Activated naive CD8-positive, alpha-beta T cell treated with anti-CD3 and anti-CD28 coated beads, Interleukin-2, amount 50 U/mL, for 24 hours (primary cell): ENCODE data around the gene HAO2.
A peak's percentile ranks its signal among the peaks of the same experiment; 100 is the strongest.
"Not testable (repeated sequence)": the region's sequence is repeated elsewhere in the genome, so short reads cannot be mapped to it uniquely, and the experiment has no call there.

Experiments used
- ATAC-seq: fragments of 150-1000 bp; cut with Tn5 transposase; one replicate; pipeline ENCODE4 v1.10.0; 2021
- DNase-seq: peaks from one replicate; pipeline ENCODE4 v3.0.0; 2021
- H3K27ac Mint-ChIP-seq: one replicate; pipeline ENCODE4 v1.8.0; 2021; ENCODE audit warnings: mild to moderate bottlenecking, mixed read lengths
- H3K27me3 Mint-ChIP-seq: one replicate; pipeline ENCODE4 v1.8.0; 2021; ENCODE audit warnings: mixed read lengths
- H3K36me3 Mint-ChIP-seq: one replicate; pipeline ENCODE4 v1.8.0; 2021; ENCODE audit warnings: low read depth, mixed read lengths
- H3K4me1 Mint-ChIP-seq: one replicate; pipeline ENCODE4 v1.8.0; 2021; ENCODE audit warnings: mixed read lengths
- H3K4me3 Mint-ChIP-seq: one replicate; pipeline ENCODE4 v1.8.0; 2021; ENCODE audit warnings: mild to moderate bottlenecking, moderate library complexity, mixed read lengths
- H3K9me3 Mint-ChIP-seq: one replicate; pipeline ENCODE4 v1.8.0; 2021; ENCODE audit warnings: mixed read lengths

The HAO2 gene

GRCh38 chr1:119333163-119333896 is 35.3 kb upstream of the HAO2 start:
- Mint-ChIP-seq H3K27me3 (no peaks in the 10 kb centered on the region), H3K36me3 (no peaks in the 10 kb centered on the region), H3K4me1 (no peaks in the 10 kb centered on the region), H3K4me3 (no peak overlapping the region), H3K9me3 (no peaks in the 10 kb centered on the region), H3K27ac (no peak overlapping the region)
- no peak for DNase-seq
- no peak for ATAC-seq

- not testable (repeated sequence) for H3K9me3 Mint-ChIP-seq, ATAC-seq, DNase-seq, H3K27me3 Mint-ChIP-seq, H3K36me3 Mint-ChIP-seq, H3K27ac Mint-ChIP-seq, H3K4me3 Mint-ChIP-seq, H3K4me1 Mint-ChIP-seq
Measured at GRCh38 chr1:119333897-119334250, 34.7 kb upstream of the HAO2 start.

- Mint-ChIP-seq H3K36me3 (no peaks in the 10 kb centered on the region), H3K4me3 (no peak overlapping the region), H3K9me3 (no peaks in the 10 kb centered on the region), H3K27me3 (peaks cover 6% of the 10 kb centered on the region), H3K27ac (no peak overlapping the region), H3K4me1 (no peaks in the 10 kb centered on the region)
- DNase-seq (no peak), ATAC-seq (no peak)
Measured at GRCh38 chr1:119336848-119337247, 31.7 kb upstream of the HAO2 start.

GRCh38 chr1:119338004-119338403 is 30.6 kb upstream of the HAO2 start:
- H3K9me3 Mint-ChIP-seq, result no peaks in the 10 kb centered on the region
- H3K4me1 Mint-ChIP-seq, result no peaks in the 10 kb centered on the region
- H3K36me3 Mint-ChIP-seq, result no peaks in the 10 kb centered on the region
- no peak overlapping the region for H3K4me3 Mint-ChIP-seq
- no peak for ATAC-seq
- no peak for DNase-seq
- H3K27me3 Mint-ChIP-seq, result peaks cover 6% of the 10 kb centered on the region
- H3K27ac Mint-ChIP-seq, result no peak overlapping the region

GRCh38 chr1:119338757-119339156 is 29.8 kb upstream of the HAO2 start:
- no peaks in the 10 kb centered on the region for H3K4me1 Mint-ChIP-seq
- H3K27me3 Mint-ChIP-seq, result peaks cover 6% of the 10 kb centered on the region
- no peak overlapping the region for H3K4me3 Mint-ChIP-seq
- H3K9me3 Mint-ChIP-seq, result no peaks in the 10 kb centered on the region
- H3K27ac Mint-ChIP-seq, result no peak overlapping the region
- no peaks in the 10 kb centered on the region for H3K36me3 Mint-ChIP-seq
- ATAC-seq, result no peak
- no peak for DNase-seq

GRCh38 chr1:119340861-119341261 is 27.7 kb upstream of the HAO2 start:
- no peaks in the 10 kb centered on the region for H3K36me3 Mint-ChIP-seq
- H3K4me1 Mint-ChIP-seq, result no peaks in the 10 kb centered on the region
- H3K4me3 Mint-ChIP-seq, result no peak overlapping the region
- ATAC-seq (no peak), DNase-seq (no peak)
- no peaks in the 10 kb centered on the region for H3K9me3 Mint-ChIP-seq
- no peak overlapping the region for H3K27ac Mint-ChIP-seq
- H3K27me3 Mint-ChIP-seq, result peaks cover 10% of the 10 kb centered on the region

DNA sequence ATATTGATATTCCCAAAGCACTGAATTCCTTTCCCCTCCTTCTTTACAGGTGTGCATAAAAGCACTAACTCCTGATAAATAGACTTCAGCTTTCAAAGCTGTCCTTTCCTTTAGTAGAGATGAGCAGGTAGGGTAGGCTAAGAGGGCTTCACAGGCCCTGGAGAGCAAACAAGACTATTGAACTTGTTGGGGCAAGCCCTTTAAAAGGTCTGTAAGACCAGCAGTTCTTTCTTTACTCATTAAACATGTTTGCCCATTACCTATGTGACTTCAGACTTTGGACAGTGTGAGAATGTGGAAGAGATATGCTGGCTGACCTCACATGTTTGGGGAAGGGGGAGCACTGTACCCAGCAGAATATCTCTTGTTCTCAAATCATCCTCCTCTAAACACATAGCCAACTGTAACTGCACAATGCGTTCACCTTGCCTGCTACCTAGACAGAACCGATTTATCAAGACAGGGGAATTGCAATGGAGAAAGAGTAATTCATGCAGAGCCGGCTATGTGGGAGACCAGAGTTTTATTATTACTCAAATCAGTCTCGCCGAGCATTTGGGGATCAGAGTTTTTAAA is 27.1 kb upstream of the HAO2 start:
- Mint-ChIP-seq H3K27ac (no peak overlapping the region), H3K9me3 (no peaks in the 10 kb centered on the region), H3K27me3 (peaks cover 10% of the 10 kb centered on the region), H3K4me3 (no peak overlapping the region), H3K36me3 (no peaks in the 10 kb centered on the region), H3K4me1 (no peaks in the 10 kb centered on the region)
- DNase-seq (no peak), ATAC-seq (no peak)

DNA sequence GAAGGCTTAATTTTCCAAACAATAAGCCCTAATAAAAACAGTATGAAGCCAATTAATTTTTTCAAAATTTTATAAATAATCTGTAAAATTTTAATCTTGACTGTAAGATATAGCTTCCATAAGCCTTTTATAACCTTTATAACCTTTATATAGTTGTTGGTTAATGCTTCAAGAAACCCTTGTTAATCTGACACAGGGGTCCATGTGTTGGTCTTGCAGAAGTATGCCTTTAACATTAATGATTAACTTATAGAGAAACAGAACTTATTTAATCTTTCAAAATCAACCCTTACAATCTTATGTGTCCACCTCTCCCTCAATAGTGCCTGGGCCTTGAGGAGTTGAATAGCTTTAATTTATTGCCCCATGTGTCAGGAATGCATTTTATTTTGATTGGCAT is 23.2 kb upstream of the HAO2 start:
- DNase-seq (no peak), ATAC-seq (no peak)
- H3K36me3 Mint-ChIP-seq, result no peaks in the 10 kb centered on the region
- peaks cover 7% of the 10 kb centered on the region for H3K27me3 Mint-ChIP-seq
- H3K27ac Mint-ChIP-seq, result no peak overlapping the region
- no peak overlapping the region for H3K4me3 Mint-ChIP-seq
- peaks cover 12% of the 10 kb centered on the region for H3K4me1 Mint-ChIP-seq
- H3K9me3 Mint-ChIP-seq, result no peaks in the 10 kb centered on the region

GRCh38 chr1:119347858-119348257 is 20.7 kb upstream of the HAO2 start:
- Mint-ChIP-seq H3K27me3 (peaks cover 9% of the 10 kb centered on the region), H3K27ac (peak overlapping the region; percentile 29), H3K4me3 (no peak overlapping the region), H3K4me1 (peaks cover 12% of the 10 kb centered on the region), H3K9me3 (no peaks in the 10 kb centered on the region), H3K36me3 (no peaks in the 10 kb centered on the region)
- DNase-seq (peak; percentile 19), ATAC-seq (peak; percentile 92)

DNA sequence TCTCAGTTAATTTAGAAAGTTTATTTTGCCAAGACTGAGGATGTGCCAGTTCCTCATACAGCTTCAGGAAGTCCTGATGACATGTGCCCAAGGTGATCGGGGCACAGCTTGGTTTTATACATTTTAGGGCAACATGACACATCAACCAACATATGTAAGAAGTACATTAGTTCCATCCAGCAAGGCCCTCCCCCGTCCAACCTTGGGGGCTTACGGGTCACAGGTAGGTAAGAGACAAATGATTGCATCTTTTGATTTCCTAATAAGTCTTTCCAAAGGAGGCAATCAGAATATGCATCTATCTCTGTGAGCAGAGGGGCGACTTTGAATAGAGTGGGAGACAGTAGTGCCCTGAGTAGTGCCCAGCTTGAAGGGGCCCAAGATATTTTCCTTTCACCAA is 19.6 kb upstream of the HAO2 start:
- peaks cover 11% of the 10 kb centered on the region for H3K27me3 Mint-ChIP-seq
- H3K36me3 Mint-ChIP-seq, result no peaks in the 10 kb centered on the region
- DNase-seq (no peak), ATAC-seq (no peak)
- no peak overlapping the region for H3K4me3 Mint-ChIP-seq
- H3K4me1 Mint-ChIP-seq, result peaks cover 12% of the 10 kb centered on the region
- H3K9me3 Mint-ChIP-seq, result no peaks in the 10 kb centered on the region
- no peak overlapping the region for H3K27ac Mint-ChIP-seq

DNA sequence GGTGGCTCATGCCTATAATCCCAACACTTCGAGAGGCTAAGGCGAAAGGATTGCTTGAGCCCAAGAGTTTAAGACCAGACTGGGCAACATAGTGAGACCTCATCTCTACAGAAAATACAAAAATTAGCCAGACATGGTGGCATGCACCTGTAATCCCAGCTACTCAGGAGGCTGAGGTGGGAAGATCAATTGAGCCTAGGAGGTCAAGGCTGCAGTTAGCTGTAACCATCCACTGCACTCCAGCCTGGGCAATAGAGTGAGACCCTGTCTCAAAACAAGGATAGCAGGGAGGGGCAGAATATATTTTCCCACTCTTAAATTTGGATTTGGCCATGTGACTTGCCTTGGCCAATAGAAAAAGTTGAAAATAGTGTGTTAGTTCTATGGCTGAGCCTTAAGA is 17.7 kb upstream of the HAO2 start:
- peaks cover 12% of the 10 kb centered on the region for H3K4me1 Mint-ChIP-seq
- H3K27me3 Mint-ChIP-seq, H3K9me3 Mint-ChIP-seq, DNase-seq, H3K27ac Mint-ChIP-seq, H3K36me3 Mint-ChIP-seq, ATAC-seq, H3K4me3 Mint-ChIP-seq: not testable (repeated sequence)

GRCh38 chr1:119351997-119352396 is 16.6 kb upstream of the HAO2 start:
- H3K4me3 Mint-ChIP-seq, result no peak overlapping the region
- H3K36me3 Mint-ChIP-seq, result no peaks in the 10 kb centered on the region
- no peaks in the 10 kb centered on the region for H3K9me3 Mint-ChIP-seq
- no peak overlapping the region for H3K27ac Mint-ChIP-seq
- no peak for DNase-seq
- peak; percentile 45 for ATAC-seq
- peaks cover 12% of the 10 kb centered on the region for H3K4me1 Mint-ChIP-seq
- peaks cover 9% of the 10 kb centered on the region for H3K27me3 Mint-ChIP-seq

- no peaks in the 10 kb centered on the region for H3K9me3 Mint-ChIP-seq
- no peak overlapping the region for H3K4me3 Mint-ChIP-seq
- H3K4me1 Mint-ChIP-seq, result no peaks in the 10 kb centered on the region
- peaks cover 12% of the 10 kb centered on the region for H3K27me3 Mint-ChIP-seq
- no peaks in the 10 kb centered on the region for H3K36me3 Mint-ChIP-seq
- no peak overlapping the region for H3K27ac Mint-ChIP-seq
- DNase-seq (no peak), ATAC-seq (no peak)
Measured at GRCh38 chr1:119353836-119354235, 14.7 kb upstream of the HAO2 start.

DNA sequence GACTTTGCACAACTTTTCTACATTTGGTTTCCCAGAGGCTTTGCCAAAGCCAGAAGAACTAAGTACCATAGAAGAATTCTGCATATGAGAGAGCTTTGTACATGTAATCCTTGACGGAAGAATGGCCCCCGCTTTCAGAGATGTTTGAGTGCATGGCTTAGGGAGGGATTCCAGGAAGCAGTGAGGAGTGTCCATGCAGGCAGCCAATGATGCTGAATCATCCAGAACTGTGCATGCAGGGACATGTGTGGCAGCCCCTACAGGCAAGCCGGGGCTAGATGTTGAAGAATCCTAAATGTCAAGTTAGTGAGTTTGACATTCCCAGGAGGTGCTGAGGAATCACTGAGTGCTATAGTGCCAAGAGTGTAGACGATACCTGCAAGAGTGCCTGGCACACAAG is 9.9 kb upstream of the HAO2 start:
- DNase-seq (no peak), ATAC-seq (no peak)
- H3K27me3 Mint-ChIP-seq, result peaks cover 11% of the 10 kb centered on the region
- no peaks in the 10 kb centered on the region for H3K36me3 Mint-ChIP-seq
- H3K9me3 Mint-ChIP-seq, result no peaks in the 10 kb centered on the region
- H3K27ac Mint-ChIP-seq, result no peak overlapping the region
- H3K4me3 Mint-ChIP-seq, result no peak overlapping the region
- H3K4me1 Mint-ChIP-seq, result no peaks in the 10 kb centered on the region

- Mint-ChIP-seq H3K27ac (no peak overlapping the region), H3K36me3 (no peaks in the 10 kb centered on the region), H3K4me3 (no peak overlapping the region), H3K4me1 (no peaks in the 10 kb centered on the region), H3K9me3 (no peaks in the 10 kb centered on the region), H3K27me3 (peaks cover 11% of the 10 kb centered on the region)
- ATAC-seq (no peak), DNase-seq (no peak)
Measured at GRCh38 chr1:119359730-119360129, 8.9 kb upstream of the HAO2 start.

DNA sequence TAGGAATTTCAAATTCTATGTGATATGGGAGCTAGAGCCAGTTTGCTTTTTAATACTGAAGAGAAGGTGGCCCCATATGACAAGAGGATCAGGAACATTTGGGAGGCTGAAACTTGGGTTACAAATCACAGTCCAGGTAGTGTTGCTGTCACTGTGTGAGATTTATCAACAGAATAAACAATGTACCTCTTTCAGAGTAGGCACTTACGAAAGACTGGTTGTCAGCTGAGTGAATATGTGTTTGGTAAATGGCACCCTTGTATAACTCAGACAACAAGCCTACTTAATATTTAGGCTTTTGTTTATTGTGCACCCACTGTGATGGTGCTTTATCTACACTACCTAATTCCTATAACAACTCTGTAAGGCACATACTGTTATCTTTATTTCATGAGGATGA is 7.4 kb upstream of the HAO2 start:
- Mint-ChIP-seq H3K9me3 (no peaks in the 10 kb centered on the region), H3K27me3 (peaks cover 9% of the 10 kb centered on the region), H3K36me3 (no peaks in the 10 kb centered on the region), H3K27ac (no peak overlapping the region), H3K4me1 (no peaks in the 10 kb centered on the region), H3K4me3 (no peak overlapping the region)
- no peak for DNase-seq
- ATAC-seq, result no peak
